K562 (cell line): Measurements from ENCODE around the gene CSMD2. TPM values are rescaled to one million over a fixed set of nuclear protein-coding genes. Genes with fewer than 3 reads are reported as not detected.

Experiments used
- ATAC-seq: fragments of 200-7000 bp; cut with Tn5 transposase; 3 replicates; pipeline ENCODE4 v1.9.1; 2020; ENCODE audit warnings: moderate library complexity
- BruUV-seq: library from RNA; stranded (reverse); fragments of 400-500 nt; replicated peaks from 2 replicates; lab custom pipeline; 2021; lab: Mats Ljungman, UMichigan
- CTCF ChIA-PET: fragments of 300-600 bp; formaldehyde crosslinking; extraction: SDS; loops from one replicate; lab custom pipeline; 2021; ENCODE audit warnings: low intra/inter-chr PET ratio; lab: Yijun Ruan, JAX
- POLR2A ChIA-PET: fragments of 300-600, 350-650 bp; sonication (Branson Sonifier 250); formaldehyde crosslinking; extraction: SDS; loops from one replicate; lab custom pipeline; 2021; ENCODE audit warnings: antibody characterized with exemption, inconsistent platforms; lab: Yijun Ruan, JAX
- DNase-seq, 4 experiments: peaks; one replicate each; pipeline versions ENCODE4 v3.0.0 to v3.0.0-alpha.2; 2011 to 2018; ENCODE audit warnings: low spot score in 3 of 4, mixed read lengths in 3 of 4; ENCODE audit errors: extremely low read depth in 1 of 4
- FAIRE-seq: peaks from 2 replicates; lab custom pipeline; 2011; peaks lifted over from hg19 to GRCh38; lab: Jason Lieb, UNC
- H2AFZ ChIP-seq: 2 replicates; pipeline ENCODE4 v1.6.0; 2011; ENCODE audit warnings: low read depth, low read length, control low read depth, inconsistent platforms
- H3K27ac ChIP-seq: fragments of 200-600 bp; 3 replicates; pipeline ENCODE4 v1.8.0; 2011; ENCODE audit warnings: low read depth, mild to moderate bottlenecking, control low read depth, inconsistent platforms, low read length, moderate library complexity, mixed read lengths; ENCODE audit errors: extremely low read depth
- H3K27me3 ChIP-seq, 2 experiments: fragments of 300-600 bp in 1 of 2; 2 replicates in 1 of 2; 3 replicates in 1 of 2; pipeline versions ENCODE4 v1.6.0 to v1.8.0; 2011; ENCODE audit warnings: inconsistent platforms in 2 of 2, low read length in 2 of 2, mild to moderate bottlenecking in 1 of 2, mixed read lengths in 1 of 2, moderate library complexity in 1 of 2; ENCODE audit not compliant: control insufficient read depth in 2 of 2, insufficient read depth in 2 of 2
- H3K36me3 ChIP-seq: fragments of 300-600 bp; 3 replicates; pipeline ENCODE4 v1.8.0; 2011; ENCODE audit warnings: mild to moderate bottlenecking, low read length, inconsistent platforms; ENCODE audit not compliant: control insufficient read depth, insufficient read depth
- H3K4me1 ChIP-seq, 2 experiments: fragments of 200-600 bp in 1 of 2; replicated peaks in 1 of 2; 2 replicates in 1 of 2; 3 replicates in 1 of 2; pipeline versions ENCODE4 v1.5.1 to v1.8.0; 2011; ENCODE audit warnings: inconsistent platforms in 2 of 2, low read length in 2 of 2, mild to moderate bottlenecking in 1 of 2, mixed read lengths in 1 of 2, moderate library complexity in 1 of 2; ENCODE audit not compliant: control insufficient read depth in 2 of 2, insufficient read depth in 2 of 2
- H3K4me2 ChIP-seq: 2 replicates; pipeline ENCODE4 v1.6.1; 2011; ENCODE audit warnings: low read length, control low read depth, inconsistent platforms, mixed read lengths; ENCODE audit not compliant: insufficient read depth
- H3K4me3 ChIP-seq: fragments of 200-600 bp; sonication (generic), shearing (Covaris generic); 2 replicates; pipeline ENCODE4 v1.5.1; 2016; ENCODE audit warnings: control low read depth, inconsistent platforms
- H3K79me2 ChIP-seq: fragments of 200-600 bp; 3 replicates; pipeline ENCODE4 v1.8.0; 2011; ENCODE audit warnings: low read length, inconsistent platforms; ENCODE audit not compliant: control insufficient read depth, insufficient read depth
- H3K9ac ChIP-seq, 2 experiments: 2 replicates each; pipeline versions ENCODE4 v1.6.0 to v1.6.1; 2011; ENCODE audit warnings: low read depth in 2 of 2, low read length in 2 of 2, control low read depth in 1 of 2, inconsistent platforms in 1 of 2, mild to moderate bottlenecking in 1 of 2, mixed read lengths in 1 of 2; ENCODE audit not compliant: insufficient read depth in 1 of 2
- H3K9me1 ChIP-seq: one replicate; pipeline ENCODE4 v1.6.0; 2011; ENCODE audit warnings: inconsistent platforms, mild to moderate bottlenecking, low read length, moderate library complexity; ENCODE audit not compliant: control insufficient read depth, insufficient read depth
- H3K9me3 ChIP-seq: replicated peaks from 2 replicates; pipeline ENCODE4 v1.5.1; 2011; ENCODE audit warnings: low read depth, low read length, inconsistent platforms; ENCODE audit not compliant: control insufficient read depth, insufficient read depth
- H4K20me1 ChIP-seq: replicated peaks from 2 replicates; pipeline ENCODE4 v1.6.1; 2011; ENCODE audit warnings: low read length, inconsistent platforms, mixed read lengths; ENCODE audit not compliant: control insufficient read depth, insufficient read depth
- CEBPB ChIP-seq: fragments of 450-650 bp; IDR thresholded peaks from 2 replicates; pipeline ENCODE4 v1.6.1; 2016; ENCODE audit warnings: missing genetic modification characterization, missing compliant biosample characterization
- CXXC5 ChIP-seq: fragments of 250-450 bp; sonication (Bioruptor Pico); IDR thresholded peaks from 2 replicates; pipeline ENCODE4 v1.8.0; 2022; ENCODE audit warnings: inconsistent platforms, mild to moderate bottlenecking, moderate library complexity
- KLF1 ChIP-seq: fragments of 450-650 bp; IDR thresholded peaks from 2 replicates; pipeline ENCODE4 v1.6.1; 2016; ENCODE audit warnings: missing genetic modification characterization, missing compliant biosample characterization
- MBD2 ChIP-seq: sonication (generic); IDR thresholded peaks from 2 replicates; pipeline ENCODE4 v1.6.1; 2016; ENCODE audit warnings: low read depth, borderline replicate concordance
- MYNN ChIP-seq, 2 experiments: sonication (generic); formaldehyde crosslinking in 1 of 2; IDR thresholded peaks; 2 replicates each; pipeline versions ENCODE4 v1.5.0 to v1.6.1; 2016 to 2020; ENCODE audit warnings: antibody characterized with exemption in 1 of 2, missing genetic modification reagents in 1 of 2
- POLR3A ChIP-seq: IDR thresholded peaks from 2 replicates; pipeline ENCODE4 v1.6.1; 2011; ENCODE audit warnings: borderline replicate concordance, mild to moderate bottlenecking, moderate library complexity; ENCODE audit not compliant: insufficient read length, insufficient read depth; ENCODE audit errors: extremely low read depth
- SUPT5H ChIP-seq: fragments of 450-650 bp; IDR thresholded peaks from 2 replicates; pipeline ENCODE4 v1.6.1; 2016
- U2AF1 ChIP-seq: fragments of 200-400 bp; formaldehyde crosslinking; optimal IDR thresholded peaks from 2 replicates; pipeline ENCODE3; 2017; ENCODE audit warnings: mild to moderate bottlenecking, low read depth, low read length, moderate library complexity
- ZNF3 ChIP-seq: fragments of 250-450 bp; sonication (Bioruptor Pico); IDR thresholded peaks from 2 replicates; pipeline ENCODE4 v1.5.0; 2021; ENCODE audit warnings: mild to moderate bottlenecking, moderate library complexity
- WGBS: fragments of 100-300 bp; shearing (Covaris generic); methylation state at CpG from one replicate; pipeline ENCODE4 v1.1.6; 2016; ENCODE audit warnings: low coverage, mixed read lengths; ENCODE audit not compliant: insufficient coverage; ENCODE audit errors: missing lambda C conversion rate; 5-methylcytosine and 5-hydroxymethylcytosine counted together
- in situ Hi-C: fragments of 300-500 bp; cut with MboI; formaldehyde crosslinking; loops from 4 replicates; pipeline ENCODE4 v1.15.0; 2018; ENCODE audit warnings: inconsistent platforms, mixed read lengths
- intact Hi-C: fragments of 100-400 bp; cut with micrococcal nuclease; formaldehyde crosslinking; loops from 2 replicates; pipeline ENCODE4 v1.14.2; 2022
- polyA plus RNA-seq, 8 experiments: library from polyadenylated mRNA; depleted of rRNA in 4 of 8; stranded (reverse) in 5 of 8; unstranded in 3 of 8; fragments of >200 nt; fragmentation: Nextera tagmentation in 2 of 8; fragmentation: Illumina TruSeq in 1 of 8; extraction: Ambion mirVana in 2 of 8; extraction: Trizol in 1 of 8; gene quantifications; 2 replicates each; pipeline versions ENCODE4 v1.2.1 to v1.2.3, GENCODE V29; 2011 to 2014; ENCODE audit warnings: inconsistent platforms in 1 of 8, missing spikeins in 1 of 8
- total RNA-seq, 7 experiments: library from RNA; depleted of rRNA in 6 of 7; stranded (reverse); fragments of >200 nt in 6 of 7; fragmentation: Illumina TruSeq in 2 of 7; extraction: Trizol in 2 of 7; gene quantifications; 2 replicates each; pipeline versions ENCODE4 v1.2.1 to v1.2.3, GENCODE V29; 2011 to 2021; ENCODE audit warnings: low replicate concordance in 1 of 7
- TF ChIP-seq, protein P1 (sequence below): fragments of 250-450 bp; sonication (Bioruptor Pico); IDR thresholded peaks from 2 replicates; pipeline ENCODE4 v1.8.0; 2022; ENCODE audit warnings: inconsistent platforms

The CSMD2 gene
- total and polyA plus RNA-seq, 9 of the 15 experiments (the other 6 are each of a cell fraction or from before 2014, with no cell fraction given) = not detected

GRCh38 chr1:33684396-33685179, 480.4 kb downstream of the CSMD2 start:
- Histone ChIP-seq H2AFZ (no peak overlapping the region), H3K4me2 (no peak overlapping the region), H3K4me1 (no peaks in the 10 kb centered on the region), H3K9me1 (no peaks in the 10 kb centered on the region), H3K9me3 (no peaks in the 10 kb centered on the region), H3K4me3 (no peak overlapping the region), H3K27me3 (peaks cover 0 to 8% of the 10 kb centered on the region in 2 experiments; a peak in 3 of 5 replicates), H3K9ac (no peak overlapping the region), H3K36me3 (no peaks in the 10 kb centered on the region), H3K27ac (no peak overlapping the region), H4K20me1 (no peaks in the 10 kb centered on the region), H3K79me2 (no peaks in the 10 kb centered on the region)
- no peak for ATAC-seq
- no peak for DNase-seq
- intact Hi-C loops (no loop called here), in situ Hi-C loops (no loop called here)
- CTCF ChIA-PET = no interaction called here
- WGBS = 1% methylated on average over 9 of the region's 9 CpGs
- no peak for FAIRE-seq
- POLR2A ChIA-PET = interaction anchor here (0.6 to 0.8 kb wide), 2 partner anchors 9 to 794 kb away, joined by 3 read pairs; no protein-coding TSS in a partner anchor
- no peak for TF ChIP-seq MYNN (IDR thresholded peaks at IDR 0.05)
- no peak for TF ChIP-seq MYNN (CRISPR knock-in tag; IDR thresholded peaks at IDR 0.05)
- TF ChIP-seq SUPT5H = no peak
- TF ChIP-seq, protein P1, sequence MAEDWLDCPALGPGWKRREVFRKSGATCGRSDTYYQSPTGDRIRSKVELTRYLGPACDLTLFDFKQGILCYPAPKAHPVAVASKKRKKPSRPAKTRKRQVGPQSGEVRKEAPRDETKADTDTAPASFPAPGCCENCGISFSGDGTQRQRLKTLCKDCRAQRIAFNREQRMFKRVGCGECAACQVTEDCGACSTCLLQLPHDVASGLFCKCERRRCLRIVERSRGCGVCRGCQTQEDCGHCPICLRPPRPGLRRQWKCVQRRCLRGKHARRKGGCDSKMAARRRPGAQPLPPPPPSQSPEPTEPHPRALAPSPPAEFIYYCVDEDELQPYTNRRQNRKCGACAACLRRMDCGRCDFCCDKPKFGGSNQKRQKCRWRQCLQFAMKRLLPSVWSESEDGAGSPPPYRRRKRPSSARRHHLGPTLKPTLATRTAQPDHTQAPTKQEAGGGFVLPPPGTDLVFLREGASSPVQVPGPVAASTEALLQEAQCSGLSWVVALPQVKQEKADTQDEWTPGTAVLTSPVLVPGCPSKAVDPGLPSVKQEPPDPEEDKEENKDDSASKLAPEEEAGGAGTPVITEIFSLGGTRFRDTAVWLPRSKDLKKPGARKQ (CRISPR knock-in tag) = no peak
- TF ChIP-seq POLR3A = no peak
- no peak for TF ChIP-seq KLF1 (tag)
- TF ChIP-seq U2AF1 = no peak
- no peak for TF ChIP-seq CXXC5 (CRISPR knock-in tag)
- TF ChIP-seq CEBPB (tag) = no peak
- TF ChIP-seq ZNF3 (CRISPR knock-in tag) = no peak
- TF ChIP-seq MBD2 = no peak
- BruUV-seq = no TSS peak
